Neural crest cell (in vitro differentiated cells): ENCODE data around the gene PEMT. TPM values are rescaled to one million over a fixed set of nuclear protein-coding genes. Genes with fewer than 3 reads are reported as not detected.
"Not testable (repeated sequence)": the region's sequence is repeated elsewhere in the genome, so short reads cannot be mapped to it uniquely, and the experiment has no call there.

Experiments
- DNase-seq: peaks from one replicate; pipeline ENCODE4 v3.0.0; 2021; ENCODE audit warnings: low read depth, mixed read lengths, low spot score
- H3K27ac Mint-ChIP-seq: one replicate; pipeline ENCODE4 v1.8.0; 2021; ENCODE audit warnings: mild to moderate bottlenecking, mixed read lengths; ENCODE audit not compliant: unreplicated experiment
- H3K27me3 Mint-ChIP-seq: 2 replicates; pipeline ENCODE4 v1.8.0; 2021; ENCODE audit warnings: low read depth, mild to moderate bottlenecking, mixed read lengths
- H3K36me3 Mint-ChIP-seq: 2 replicates; pipeline ENCODE4 v1.8.0; 2021; ENCODE audit warnings: low read depth, mild to moderate bottlenecking, mixed read lengths
- H3K4me1 Mint-ChIP-seq: 2 replicates; pipeline ENCODE4 v1.8.0; 2021; ENCODE audit warnings: mixed read lengths
- H3K4me3 Mint-ChIP-seq: one replicate; pipeline ENCODE4 v1.8.0; 2021; ENCODE audit warnings: mild to moderate bottlenecking, mixed read lengths
- H3K9me3 Mint-ChIP-seq: 2 replicates; pipeline ENCODE4 v1.8.0; 2021; ENCODE audit warnings: mixed read lengths
- CTCF ChIP-seq: fragments of 200-600 bp; sonication (generic); conservative IDR thresholded peaks from 2 replicates; pipeline ENCODE4 v1.5.0; 2021; ENCODE audit warnings: antibody characterized with exemption, mild to moderate bottlenecking
- total RNA-seq: library from RNA; stranded (reverse); gene quantifications from 2 replicates; pipeline ENCODE4 v1.2.1, GENCODE V29; 2021

Gene PEMT
- total RNA-seq, 1 donor from 2014 or later, result 43.0 TPM

GRCh38 chr17:17487998-17488397 lies 103.5 kb downstream of the PEMT start:
- Mint-ChIP-seq H3K27me3 (no peaks in the 10 kb centered on the region), H3K36me3 (peaks cover 30% of the 10 kb centered on the region), H3K4me1 (peaks cover 7% of the 10 kb centered on the region), H3K4me3 (no peak overlapping the region), H3K27ac (peak overlapping the region; percentile 44), H3K9me3 (no peaks in the 10 kb centered on the region)
- no peak for DNase-seq
- no peak for TF ChIP-seq CTCF

GRCh38 chr17:17486416-17486815 lies 105.1 kb downstream of the PEMT start:
- not testable (repeated sequence) for H3K4me1 Mint-ChIP-seq, H3K27ac Mint-ChIP-seq, DNase-seq, H3K9me3 Mint-ChIP-seq, H3K4me3 Mint-ChIP-seq, H3K27me3 Mint-ChIP-seq
- peaks cover 27% of the 10 kb centered on the region for H3K36me3 Mint-ChIP-seq

- peaks cover 7% of the 10 kb centered on the region for H3K4me1 Mint-ChIP-seq
- H3K36me3 Mint-ChIP-seq, result peaks cover 27% of the 10 kb centered on the region
- TF ChIP-seq CTCF, result no peak
- H3K9me3 Mint-ChIP-seq, result no peaks in the 10 kb centered on the region
- DNase-seq, result no peak
- H3K4me3 Mint-ChIP-seq, result no peak overlapping the region
- no peaks in the 10 kb centered on the region for H3K27me3 Mint-ChIP-seq
- no peak overlapping the region for H3K27ac Mint-ChIP-seq
Measured at GRCh38 chr17:17485420-17485819, 106.1 kb downstream of the PEMT start.

- Mint-ChIP-seq H3K9me3 (no peaks in the 10 kb centered on the region), H3K4me1 (peaks cover 7% of the 10 kb centered on the region), H3K4me3 (no peak overlapping the region), H3K27me3 (no peaks in the 10 kb centered on the region), H3K27ac (no peak overlapping the region), H3K36me3 (peaks cover 25% of the 10 kb centered on the region)
- no peak for TF ChIP-seq CTCF
- DNase-seq, result no peak
Measured at GRCh38 chr17:17484451-17484899, 107.0 kb downstream of the PEMT start.

- peaks cover 19% of the 10 kb centered on the region for H3K4me1 Mint-ChIP-seq
- peaks cover 9% of the 10 kb centered on the region for H3K36me3 Mint-ChIP-seq
- no peaks in the 10 kb centered on the region for H3K9me3 Mint-ChIP-seq
- no peak overlapping the region for H3K4me3 Mint-ChIP-seq
- no peaks in the 10 kb centered on the region for H3K27me3 Mint-ChIP-seq
- DNase-seq, result no peak
- TF ChIP-seq CTCF, result no peak
- H3K27ac Mint-ChIP-seq, result no peak overlapping the region
Measured at GRCh38 chr17:17481860-17482259, 109.6 kb downstream of the PEMT start.

GRCh38 chr17:17480593-17481148 lies 110.8 kb downstream of the PEMT start:
- Mint-ChIP-seq H3K9me3 (no peaks in the 10 kb centered on the region), H3K4me1 (peaks cover 19% of the 10 kb centered on the region), H3K27me3 (no peaks in the 10 kb centered on the region), H3K27ac (no peak overlapping the region), H3K36me3 (peaks cover 5% of the 10 kb centered on the region), H3K4me3 (peak overlapping the region; percentile 9)
- no peak for TF ChIP-seq CTCF
- DNase-seq, result no peak
